HL-60 (cell line): ENCODE measurements around the gene NTS.

ENCODE experiments used
- GABPA ChIP-seq: IDR thresholded peaks from 2 replicates; pipeline ENCODE4 v1.6.1; 2012; ENCODE audit warnings: low read depth
- POLR2AphosphoS5 ChIP-seq: IDR thresholded peaks from 2 replicates; pipeline ENCODE4 v1.6.1; 2012; ENCODE audit warnings: low read depth
- SPI1 ChIP-seq: IDR thresholded peaks from 2 replicates; pipeline ENCODE4 v1.6.1; 2012; ENCODE audit warnings: low read depth, mild to moderate bottlenecking, borderline replicate concordance
- TF ChIP-seq, protein P1 (sequence below): IDR thresholded peaks from one replicate; pipeline ENCODE4 v1.5.1; 2011; ENCODE audit warnings: low read length, control low read depth, inconsistent platforms; ENCODE audit not compliant: insufficient read depth
- TF ChIP-seq, protein P2 (sequence below): IDR thresholded peaks from 2 replicates; pipeline ENCODE4 v1.6.1; 2012; ENCODE audit warnings: low read depth; ENCODE audit not compliant: insufficient replicate concordance

DNA sequence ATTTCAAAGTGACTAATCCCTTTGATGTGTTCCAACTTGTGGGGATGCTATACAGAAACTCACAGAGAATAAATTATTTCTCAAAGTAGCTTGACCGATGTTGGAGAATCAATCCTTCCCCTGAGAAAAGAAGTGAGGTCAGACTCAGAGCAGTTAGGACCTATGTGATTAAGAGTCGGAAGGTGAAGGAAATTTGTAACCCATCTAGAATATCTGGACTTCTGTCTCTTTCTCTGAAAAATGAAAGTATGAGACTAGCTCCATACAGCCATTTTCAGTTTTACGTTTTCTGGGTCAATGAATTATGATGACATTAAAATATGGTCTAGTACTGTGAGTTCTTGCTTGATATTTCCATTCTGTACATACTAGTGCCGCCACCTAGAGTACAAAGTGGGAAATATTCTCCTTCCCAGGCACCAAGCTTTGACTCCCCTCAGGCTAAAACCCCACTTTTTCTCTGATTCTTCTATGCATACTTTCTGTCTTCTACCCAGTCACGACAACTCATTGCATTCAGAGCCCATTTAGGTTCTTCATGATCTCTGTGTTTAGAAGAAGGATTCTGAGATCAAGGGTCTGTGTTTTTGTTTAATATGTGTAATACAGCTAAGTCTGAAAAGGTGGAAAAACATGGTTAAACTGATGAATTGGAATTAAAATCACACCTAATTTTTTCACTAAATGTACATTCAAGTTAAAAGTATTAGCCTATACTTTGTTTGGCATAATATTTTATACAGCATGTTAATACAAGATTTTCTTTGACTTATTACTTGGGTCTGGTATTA lies 6.9 kb upstream of the NTS start:
- TF ChIP-seq, protein P1, sequence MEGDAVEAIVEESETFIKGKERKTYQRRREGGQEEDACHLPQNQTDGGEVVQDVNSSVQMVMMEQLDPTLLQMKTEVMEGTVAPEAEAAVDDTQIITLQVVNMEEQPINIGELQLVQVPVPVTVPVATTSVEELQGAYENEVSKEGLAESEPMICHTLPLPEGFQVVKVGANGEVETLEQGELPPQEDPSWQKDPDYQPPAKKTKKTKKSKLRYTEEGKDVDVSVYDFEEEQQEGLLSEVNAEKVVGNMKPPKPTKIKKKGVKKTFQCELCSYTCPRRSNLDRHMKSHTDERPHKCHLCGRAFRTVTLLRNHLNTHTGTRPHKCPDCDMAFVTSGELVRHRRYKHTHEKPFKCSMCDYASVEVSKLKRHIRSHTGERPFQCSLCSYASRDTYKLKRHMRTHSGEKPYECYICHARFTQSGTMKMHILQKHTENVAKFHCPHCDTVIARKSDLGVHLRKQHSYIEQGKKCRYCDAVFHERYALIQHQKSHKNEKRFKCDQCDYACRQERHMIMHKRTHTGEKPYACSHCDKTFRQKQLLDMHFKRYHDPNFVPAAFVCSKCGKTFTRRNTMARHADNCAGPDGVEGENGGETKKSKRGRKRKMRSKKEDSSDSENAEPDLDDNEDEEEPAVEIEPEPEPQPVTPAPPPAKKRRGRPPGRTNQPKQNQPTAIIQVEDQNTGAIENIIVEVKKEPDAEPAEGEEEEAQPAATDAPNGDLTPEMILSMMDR, result peak; percentile 55
- TF ChIP-seq, protein P2, sequence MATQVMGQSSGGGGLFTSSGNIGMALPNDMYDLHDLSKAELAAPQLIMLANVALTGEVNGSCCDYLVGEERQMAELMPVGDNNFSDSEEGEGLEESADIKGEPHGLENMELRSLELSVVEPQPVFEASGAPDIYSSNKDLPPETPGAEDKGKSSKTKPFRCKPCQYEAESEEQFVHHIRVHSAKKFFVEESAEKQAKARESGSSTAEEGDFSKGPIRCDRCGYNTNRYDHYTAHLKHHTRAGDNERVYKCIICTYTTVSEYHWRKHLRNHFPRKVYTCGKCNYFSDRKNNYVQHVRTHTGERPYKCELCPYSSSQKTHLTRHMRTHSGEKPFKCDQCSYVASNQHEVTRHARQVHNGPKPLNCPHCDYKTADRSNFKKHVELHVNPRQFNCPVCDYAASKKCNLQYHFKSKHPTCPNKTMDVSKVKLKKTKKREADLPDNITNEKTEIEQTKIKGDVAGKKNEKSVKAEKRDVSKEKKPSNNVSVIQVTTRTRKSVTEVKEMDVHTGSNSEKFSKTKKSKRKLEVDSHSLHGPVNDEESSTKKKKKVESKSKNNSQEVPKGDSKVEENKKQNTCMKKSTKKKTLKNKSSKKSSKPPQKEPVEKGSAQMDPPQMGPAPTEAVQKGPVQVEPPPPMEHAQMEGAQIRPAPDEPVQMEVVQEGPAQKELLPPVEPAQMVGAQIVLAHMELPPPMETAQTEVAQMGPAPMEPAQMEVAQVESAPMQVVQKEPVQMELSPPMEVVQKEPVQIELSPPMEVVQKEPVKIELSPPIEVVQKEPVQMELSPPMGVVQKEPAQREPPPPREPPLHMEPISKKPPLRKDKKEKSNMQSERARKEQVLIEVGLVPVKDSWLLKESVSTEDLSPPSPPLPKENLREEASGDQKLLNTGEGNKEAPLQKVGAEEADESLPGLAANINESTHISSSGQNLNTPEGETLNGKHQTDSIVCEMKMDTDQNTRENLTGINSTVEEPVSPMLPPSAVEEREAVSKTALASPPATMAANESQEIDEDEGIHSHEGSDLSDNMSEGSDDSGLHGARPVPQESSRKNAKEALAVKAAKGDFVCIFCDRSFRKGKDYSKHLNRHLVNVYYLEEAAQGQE, result no peak
- TF ChIP-seq POLR2AphosphoS5, result no peak
- no peak for TF ChIP-seq GABPA
- no peak for TF ChIP-seq SPI1
